ENCODE results near the gene PRKAB1.

The PRKAB1 gene

GRCh38 chr12:119624966-119625365, 43.0 kb upstream of the PRKAB1 start:
- H3K4me1 ChIP-seq (ENCODE audit: low read length), result peaks cover 5% of the 10 kb centered on the region
- no peaks in the 10 kb centered on the region for H3K9me3 ChIP-seq (ENCODE audit: insufficient read depth, low read length)
- H3K9ac ChIP-seq (ENCODE audit: low read length), result no peak overlapping the region
- H3K4me3 ChIP-seq (ENCODE audit: low read length), result no peak overlapping the region
- H3K36me3 ChIP-seq (replicated peaks; ENCODE audit: low read depth, low read length), result no peaks in the 10 kb centered on the region
- H4K20me1 ChIP-seq (ENCODE audit: insufficient read depth, low read length), result no peaks in the 10 kb centered on the region
- no peaks in the 10 kb centered on the region for H3K79me2 ChIP-seq (ENCODE audit: low read length)
- H3K27me3 ChIP-seq (ENCODE audit: low read depth, low read length), result peaks cover 21% of the 10 kb centered on the region
- no peak overlapping the region for H3K27ac ChIP-seq (ENCODE audit: low read length)
- H3K4me2 ChIP-seq (ENCODE audit: low read length), result no peak overlapping the region
- H2AFZ ChIP-seq (ENCODE audit: low read depth, low read length), result no peak overlapping the region
- TF ChIP-seq EZH2phosphoT487 (IDR thresholded peaks at IDR 0.05; ENCODE audit: low read depth), result no peak
- TF ChIP-seq CTCF (IDR thresholded peaks at IDR 0.05; ENCODE audit: low read depth, low read length), result no peak

GRCh38 chr12:119627019-119627643, 40.8 kb upstream of the PRKAB1 start:
- no peak for TF ChIP-seq CTCF (IDR thresholded peaks at IDR 0.05; ENCODE audit: low read depth, low read length)
- no peak for TF ChIP-seq EZH2phosphoT487 (IDR thresholded peaks at IDR 0.05; ENCODE audit: low read depth)
- Histone ChIP-seq H3K4me3 (ENCODE audit: low read length) (no peak overlapping the region), H2AFZ (ENCODE audit: low read depth, low read length) (no peak overlapping the region), H3K36me3 (replicated peaks; ENCODE audit: low read depth, low read length) (no peaks in the 10 kb centered on the region), H4K20me1 (ENCODE audit: insufficient read depth, low read length) (no peaks in the 10 kb centered on the region), H3K4me1 (ENCODE audit: low read length) (no peaks in the 10 kb centered on the region; the same call in 1 of the 2 replicates), H3K4me2 (ENCODE audit: low read length) (no peak overlapping the region), H3K27me3 (ENCODE audit: low read depth, low read length) (peaks cover 28% of the 10 kb centered on the region), H3K27ac (ENCODE audit: low read length) (no peak overlapping the region), H3K9ac (ENCODE audit: low read length) (no peak overlapping the region), H3K79me2 (ENCODE audit: low read length) (no peaks in the 10 kb centered on the region), H3K9me3 (ENCODE audit: insufficient read depth, low read length) (no peaks in the 10 kb centered on the region)

- H3K79me2 ChIP-seq (ENCODE audit: low read length), result no peaks in the 10 kb centered on the region
Measured at GRCh38 chr12:119627686-119628085, 40.2 kb upstream of the PRKAB1 start.

More at GRCh38 chr12:119627686-119628085, 40.2 kb upstream of the PRKAB1 start:
- Histone ChIP-seq H3K9me3 (ENCODE audit: insufficient read depth, low read length) (no peaks in the 10 kb centered on the region), H3K4me3 (ENCODE audit: low read length) (no peak overlapping the region), H2AFZ (ENCODE audit: low read depth, low read length) (no peak overlapping the region), H3K27me3 (ENCODE audit: low read depth, low read length) (peaks cover 28% of the 10 kb centered on the region), H4K20me1 (ENCODE audit: insufficient read depth, low read length) (no peaks in the 10 kb centered on the region), H3K4me2 (ENCODE audit: low read length) (no peak overlapping the region), H3K27ac (ENCODE audit: low read length) (no peak overlapping the region), H3K4me1 (ENCODE audit: low read length) (no peaks in the 10 kb centered on the region), H3K9ac (ENCODE audit: low read length) (no peak overlapping the region), H3K36me3 (replicated peaks; ENCODE audit: low read depth, low read length) (no peaks in the 10 kb centered on the region)
- TF ChIP-seq EZH2phosphoT487 (IDR thresholded peaks at IDR 0.05; ENCODE audit: low read depth) (no peak), CTCF (IDR thresholded peaks at IDR 0.05; ENCODE audit: low read depth, low read length) (no peak)

All from OCI-LY3 (cell line).